Measurements from ENCODE around the gene EIPR1.

EIPR1 gene

GRCh38 chr2:3411103-3411502 lies 33.5 kb upstream of the EIPR1 start:
- Mint-ChIP-seq H3K4me1 (peaks cover 14% of the 10 kb centered on the region), H3K36me3 (peaks cover 21% of the 10 kb centered on the region), H3K9me3 (no peaks in the 10 kb centered on the region), H3K4me3 (no peak overlapping the region), H3K27me3 (no peaks in the 10 kb centered on the region), H3K27ac (no peak overlapping the region)
- DNase-seq (ENCODE audit: low spot score in 2 of 2): no peak
- no peak for ATAC-seq (ENCODE audit: low read depth)

GRCh38 chr2:3409627-3410170 lies 32.1 kb upstream of the EIPR1 start:
- H3K9me3 Mint-ChIP-seq: no peaks in the 10 kb centered on the region
- peaks cover 17% of the 10 kb centered on the region for H3K36me3 Mint-ChIP-seq
- H3K4me3 Mint-ChIP-seq: no peak overlapping the region
- ATAC-seq (ENCODE audit: low read depth) (no peak), DNase-seq (ENCODE audit: low spot score in 2 of 2) (no peak)
- no peaks in the 10 kb centered on the region for H3K27me3 Mint-ChIP-seq
- peak overlapping the region; percentile 82 for H3K27ac Mint-ChIP-seq
- H3K4me1 Mint-ChIP-seq: peaks cover 13% of the 10 kb centered on the region

GRCh38 chr2:3408781-3409180 lies 31.2 kb upstream of the EIPR1 start:
- Mint-ChIP-seq H3K27ac (no peak overlapping the region), H3K9me3 (no peaks in the 10 kb centered on the region), H3K36me3 (peaks cover 18% of the 10 kb centered on the region), H3K27me3 (no peaks in the 10 kb centered on the region), H3K4me3 (no peak overlapping the region), H3K4me1 (peaks cover 13% of the 10 kb centered on the region)
- DNase-seq (ENCODE audit: low spot score in 2 of 2) (no peak), ATAC-seq (ENCODE audit: low read depth) (no peak)

- Mint-ChIP-seq H3K4me3 (no peak overlapping the region), H3K27me3 (no peaks in the 10 kb centered on the region), H3K4me1 (peaks cover 16% of the 10 kb centered on the region), H3K36me3 (peaks cover 17% of the 10 kb centered on the region), H3K9me3 (no peaks in the 10 kb centered on the region), H3K27ac (no peak overlapping the region)
- DNase-seq (ENCODE audit: low spot score in 2 of 2) (no peak), ATAC-seq (ENCODE audit: low read depth) (no peak)
Observed at GRCh38 chr2:3406501-3406900, 28.9 kb upstream of the EIPR1 start.

- peaks cover 14% of the 10 kb centered on the region for H3K4me1 Mint-ChIP-seq
- ATAC-seq (ENCODE audit: low read depth): no peak
- no peak overlapping the region for H3K27ac Mint-ChIP-seq
Observed at GRCh38 chr2:3405876-3406275, 28.3 kb upstream of the EIPR1 start.

GRCh38 chr2:3405307-3405706 lies 27.7 kb upstream of the EIPR1 start:
- H3K27ac Mint-ChIP-seq: no peak overlapping the region
- ATAC-seq (ENCODE audit: low read depth) (no peak), DNase-seq (ENCODE audit: low spot score in 2 of 2) (no peak)
- H3K9me3 Mint-ChIP-seq: no peaks in the 10 kb centered on the region
- H3K36me3 Mint-ChIP-seq: peaks cover 25% of the 10 kb centered on the region
- H3K4me1 Mint-ChIP-seq: peaks cover 14% of the 10 kb centered on the region
- H3K27me3 Mint-ChIP-seq: no peaks in the 10 kb centered on the region
- no peak overlapping the region for H3K4me3 Mint-ChIP-seq

More at GRCh38 chr2:3405876-3406275, 28.3 kb upstream of the EIPR1 start:
- H3K9me3 Mint-ChIP-seq: no peaks in the 10 kb centered on the region
- no peaks in the 10 kb centered on the region for H3K27me3 Mint-ChIP-seq
- peaks cover 19% of the 10 kb centered on the region for H3K36me3 Mint-ChIP-seq
- no peak for DNase-seq (ENCODE audit: low spot score in 2 of 2)
- H3K4me3 Mint-ChIP-seq: no peak overlapping the region

GRCh38 chr2:3404349-3404894 lies 26.8 kb upstream of the EIPR1 start:
- DNase-seq (ENCODE audit: low spot score in 2 of 2) (no peak), ATAC-seq (ENCODE audit: low read depth) (no peak)
- Mint-ChIP-seq H3K4me3 (no peak overlapping the region), H3K36me3 (peaks cover 24% of the 10 kb centered on the region), H3K9me3 (no peaks in the 10 kb centered on the region), H3K4me1 (peaks cover 11% of the 10 kb centered on the region), H3K27me3 (no peaks in the 10 kb centered on the region), H3K27ac (peak overlapping the region; percentile 69)

GRCh38 chr2:3403587-3404334 lies 26.1 kb upstream of the EIPR1 start:
- no peak for DNase-seq (ENCODE audit: low spot score in 2 of 2)
- H3K36me3 Mint-ChIP-seq: peaks cover 24% of the 10 kb centered on the region
- H3K4me1 Mint-ChIP-seq: peaks cover 9% of the 10 kb centered on the region
- no peaks in the 10 kb centered on the region for H3K27me3 Mint-ChIP-seq
- no peaks in the 10 kb centered on the region for H3K9me3 Mint-ChIP-seq
- ATAC-seq (ENCODE audit: low read depth): peak; percentile 55
- no peak overlapping the region for H3K4me3 Mint-ChIP-seq
- H3K27ac Mint-ChIP-seq: peak overlapping the region; percentile 69

- H3K27ac Mint-ChIP-seq: no peak overlapping the region
- peaks cover 5% of the 10 kb centered on the region for H3K4me1 Mint-ChIP-seq
- peaks cover 47% of the 10 kb centered on the region for H3K36me3 Mint-ChIP-seq
Observed at GRCh38 chr2:3399829-3400228, 22.2 kb upstream of the EIPR1 start.

GRCh38 chr2:3399381-3399780 lies 21.8 kb upstream of the EIPR1 start:
- H3K4me1 Mint-ChIP-seq: peaks cover 5% of the 10 kb centered on the region
- H3K9me3 Mint-ChIP-seq: peaks cover 8% of the 10 kb centered on the region
- no peak overlapping the region for H3K27ac Mint-ChIP-seq
- H3K4me3 Mint-ChIP-seq: no peak overlapping the region
- peaks cover 46% of the 10 kb centered on the region for H3K36me3 Mint-ChIP-seq
- no peak for DNase-seq (ENCODE audit: low spot score in 2 of 2)
- ATAC-seq (ENCODE audit: low read depth): no peak
- no peaks in the 10 kb centered on the region for H3K27me3 Mint-ChIP-seq

More at GRCh38 chr2:3399829-3400228, 22.2 kb upstream of the EIPR1 start:
- no peaks in the 10 kb centered on the region for H3K27me3 Mint-ChIP-seq
- DNase-seq (ENCODE audit: low spot score in 2 of 2) (no peak), ATAC-seq (ENCODE audit: low read depth) (no peak)
- H3K4me3 Mint-ChIP-seq: no peak overlapping the region
- H3K9me3 Mint-ChIP-seq: peaks cover 8% of the 10 kb centered on the region

- no peak overlapping the region for H3K4me3 Mint-ChIP-seq
- DNase-seq (ENCODE audit: low spot score in 2 of 2) (no peak), ATAC-seq (ENCODE audit: low read depth) (no peak)
- H3K27ac Mint-ChIP-seq: no peak overlapping the region
- peaks cover 4% of the 10 kb centered on the region for H3K4me1 Mint-ChIP-seq
- no peaks in the 10 kb centered on the region for H3K27me3 Mint-ChIP-seq
- peaks cover 44% of the 10 kb centered on the region for H3K36me3 Mint-ChIP-seq
- peaks cover 8% of the 10 kb centered on the region for H3K9me3 Mint-ChIP-seq
Observed at GRCh38 chr2:3398857-3399256, 21.2 kb upstream of the EIPR1 start.

GRCh38 chr2:3396920-3397559 lies 19.4 kb upstream of the EIPR1 start:
- no peak for ATAC-seq (ENCODE audit: low read depth)
- peaks cover 48% of the 10 kb centered on the region for H3K36me3 Mint-ChIP-seq
- no peak overlapping the region for H3K4me3 Mint-ChIP-seq
- no peaks in the 10 kb centered on the region for H3K27me3 Mint-ChIP-seq
- peaks cover 3% of the 10 kb centered on the region for H3K4me1 Mint-ChIP-seq
- H3K27ac Mint-ChIP-seq: peak overlapping the region; percentile 47
- H3K9me3 Mint-ChIP-seq: peaks cover 8% of the 10 kb centered on the region
- no peak for DNase-seq (ENCODE audit: low spot score in 2 of 2)

GRCh38 chr2:3392216-3392615 lies 14.6 kb upstream of the EIPR1 start:
- Mint-ChIP-seq H3K27ac (no peak overlapping the region), H3K4me1 (peaks cover 12% of the 10 kb centered on the region), H3K27me3 (no peaks in the 10 kb centered on the region), H3K36me3 (peaks cover 41% of the 10 kb centered on the region), H3K9me3 (peaks cover 6% of the 10 kb centered on the region), H3K4me3 (no peak overlapping the region)
- no peak for DNase-seq (ENCODE audit: low spot score in 2 of 2)
- ATAC-seq (ENCODE audit: low read depth): no peak

GRCh38 chr2:3390041-3390440 lies 12.4 kb upstream of the EIPR1 start:
- Mint-ChIP-seq H3K36me3 (peaks cover 28% of the 10 kb centered on the region), H3K27ac (no peak overlapping the region), H3K4me3 (no peak overlapping the region), H3K9me3 (no peaks in the 10 kb centered on the region), H3K27me3 (no peaks in the 10 kb centered on the region), H3K4me1 (peaks cover 14% of the 10 kb centered on the region)
- DNase-seq (ENCODE audit: low spot score in 2 of 2) (no peak), ATAC-seq (ENCODE audit: low read depth) (no peak)

All from memory B cell (primary cell).